ENCODE measurements around the gene NOS1AP.

The NOS1AP gene

GRCh38 chr1:162195567-162195966 lies 126.1 kb downstream of the NOS1AP start:
- Histone ChIP-seq H3K27ac (ENCODE audit: low read depth, low read length) (no peak overlapping the region), H3K27me3 (ENCODE audit: control insufficient read depth, low read length) (peaks cover 8% of the 10 kb centered on the region), H3K9me3 (ENCODE audit: control insufficient read depth, insufficient read depth, low read length) (no peaks in the 10 kb centered on the region), H3K4me1 (ENCODE audit: control insufficient read depth, low read length) (no peaks in the 10 kb centered on the region), H3K4me3 (ENCODE audit: low read length) (no peak overlapping the region), H3K79me2 (ENCODE audit: control insufficient read depth, low read length) (no peaks in the 10 kb centered on the region), H4K20me1 (ENCODE audit: control insufficient read depth, insufficient read depth, low read depth, low read length) (no peaks in the 10 kb centered on the region), H3K36me3 (ENCODE audit: control insufficient read depth, low read length) (no peaks in the 10 kb centered on the region), H3K9me2 (replicated peaks; ENCODE audit: control insufficient read depth, low read length) (no peaks in the 10 kb centered on the region), H3F3A (ENCODE audit: control insufficient read depth, insufficient read depth) (no peaks in the 10 kb centered on the region), H3K4me2 (ENCODE audit: low read length) (no peak overlapping the region)
- TF ChIP-seq CTCF (IDR thresholded peaks at IDR 0.05; ENCODE audit: low read depth, low read length, poor library complexity, severe bottlenecking) (no peak), EZH2phosphoT487 (IDR thresholded peaks at IDR 0.05; ENCODE audit: borderline replicate concordance, low read length) (no peak)

GRCh38 chr1:162196387-162196786 lies 126.9 kb downstream of the NOS1AP start:
- no peak for TF ChIP-seq EZH2phosphoT487 (IDR thresholded peaks at IDR 0.05; ENCODE audit: borderline replicate concordance, low read length)
- H3K9me3 ChIP-seq (ENCODE audit: control insufficient read depth, insufficient read depth, low read length), result no peaks in the 10 kb centered on the region
- H3K79me2 ChIP-seq (ENCODE audit: control insufficient read depth, low read length), result no peaks in the 10 kb centered on the region
- no peak overlapping the region for H3K4me2 ChIP-seq (ENCODE audit: low read length)
- no peak overlapping the region for H3K4me3 ChIP-seq (ENCODE audit: low read length)
- H3K27me3 ChIP-seq (ENCODE audit: control insufficient read depth, low read length), result peaks cover 5% of the 10 kb centered on the region; the same call in 1 of the 2 replicates
- no peaks in the 10 kb centered on the region for H3K9me2 ChIP-seq (replicated peaks; ENCODE audit: control insufficient read depth, low read length)
- H3F3A ChIP-seq (ENCODE audit: control insufficient read depth, insufficient read depth), result no peaks in the 10 kb centered on the region
- H4K20me1 ChIP-seq (ENCODE audit: control insufficient read depth, insufficient read depth, low read depth, low read length), result no peaks in the 10 kb centered on the region
- no peaks in the 10 kb centered on the region for H3K4me1 ChIP-seq (ENCODE audit: control insufficient read depth, low read length)
- H3K27ac ChIP-seq (ENCODE audit: low read depth, low read length), result no peak overlapping the region
- no peaks in the 10 kb centered on the region for H3K36me3 ChIP-seq (ENCODE audit: control insufficient read depth, low read length)

GRCh38 chr1:162197041-162197531 lies 127.6 kb downstream of the NOS1AP start:
- Histone ChIP-seq H3K4me3 (ENCODE audit: low read length) (no peak overlapping the region), H3K79me2 (ENCODE audit: control insufficient read depth, low read length) (no peaks in the 10 kb centered on the region), H3K36me3 (ENCODE audit: control insufficient read depth, low read length) (no peaks in the 10 kb centered on the region), H3K27ac (ENCODE audit: low read depth, low read length) (no peak overlapping the region), H3K9me2 (replicated peaks; ENCODE audit: control insufficient read depth, low read length) (no peaks in the 10 kb centered on the region), H3F3A (ENCODE audit: control insufficient read depth, insufficient read depth) (no peaks in the 10 kb centered on the region), H4K20me1 (ENCODE audit: control insufficient read depth, insufficient read depth, low read depth, low read length) (no peaks in the 10 kb centered on the region), H3K4me1 (ENCODE audit: control insufficient read depth, low read length) (no peaks in the 10 kb centered on the region), H3K27me3 (ENCODE audit: control insufficient read depth, low read length) (peaks cover 5% of the 10 kb centered on the region; the same call in 1 of the 2 replicates), H3K9me3 (ENCODE audit: control insufficient read depth, insufficient read depth, low read length) (no peaks in the 10 kb centered on the region), H3K4me2 (ENCODE audit: low read length) (no peak overlapping the region)
- TF ChIP-seq CTCF (IDR thresholded peaks at IDR 0.05; ENCODE audit: low read depth, low read length, poor library complexity, severe bottlenecking), result no peak
- TF ChIP-seq EZH2phosphoT487 (IDR thresholded peaks at IDR 0.05; ENCODE audit: borderline replicate concordance, low read length), result no peak

DNA sequence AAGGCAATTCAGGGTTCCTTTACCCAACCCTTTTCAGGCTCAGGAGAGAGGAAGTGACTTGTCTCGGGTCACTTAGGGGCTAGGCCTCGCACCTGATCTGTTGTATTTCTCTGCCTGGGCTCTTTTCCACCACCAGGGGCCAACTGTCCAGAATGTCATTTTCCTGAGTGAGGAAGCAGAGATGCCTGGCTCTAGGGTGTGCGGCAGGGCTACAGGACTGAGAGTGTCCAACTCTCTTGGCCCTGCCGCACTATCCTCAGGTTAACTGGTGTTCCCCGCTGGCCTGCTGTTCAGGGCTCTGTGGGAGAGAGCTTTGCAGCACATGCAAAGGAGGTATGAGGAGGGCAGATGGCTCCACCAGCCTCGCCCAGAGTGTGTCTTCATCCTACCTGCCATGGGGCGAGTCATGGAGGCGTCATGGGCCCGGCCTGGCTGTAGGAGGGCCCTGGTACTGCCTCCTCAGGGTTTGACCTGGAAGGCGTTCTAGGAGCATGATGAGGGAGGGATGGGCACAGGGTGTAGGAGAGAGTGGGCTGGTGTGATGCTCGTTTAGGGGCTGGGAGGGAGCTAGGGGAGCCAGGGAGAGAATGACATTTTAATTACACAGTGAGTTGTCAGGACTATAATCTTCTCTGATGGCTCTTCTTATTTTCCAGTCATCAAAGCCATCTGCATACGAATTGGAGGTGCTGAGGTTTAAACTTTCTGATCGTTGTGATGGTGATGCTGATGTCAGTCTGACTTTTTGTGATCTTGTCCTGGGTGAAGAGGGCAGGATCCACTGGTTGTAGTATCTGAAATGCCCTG lies 128.3 kb downstream of the NOS1AP start:
- Histone ChIP-seq H3K4me3 (ENCODE audit: low read length) (no peak overlapping the region), H3K27me3 (ENCODE audit: control insufficient read depth, low read length) (peaks cover 5% of the 10 kb centered on the region; the same call in 1 of the 2 replicates), H3F3A (ENCODE audit: control insufficient read depth, insufficient read depth) (no peaks in the 10 kb centered on the region), H3K79me2 (ENCODE audit: control insufficient read depth, low read length) (no peaks in the 10 kb centered on the region), H3K27ac (ENCODE audit: low read depth, low read length) (no peak overlapping the region), H3K36me3 (ENCODE audit: control insufficient read depth, low read length) (no peaks in the 10 kb centered on the region), H4K20me1 (ENCODE audit: control insufficient read depth, insufficient read depth, low read depth, low read length) (no peaks in the 10 kb centered on the region), H3K4me2 (ENCODE audit: low read length) (no peak overlapping the region), H3K4me1 (ENCODE audit: control insufficient read depth, low read length) (no peaks in the 10 kb centered on the region), H3K9me3 (ENCODE audit: control insufficient read depth, insufficient read depth, low read length) (no peaks in the 10 kb centered on the region), H3K9me2 (replicated peaks; ENCODE audit: control insufficient read depth, low read length) (no peaks in the 10 kb centered on the region)
- TF ChIP-seq CTCF (IDR thresholded peaks at IDR 0.05; ENCODE audit: low read depth, low read length, poor library complexity, severe bottlenecking), result no peak
- TF ChIP-seq EZH2phosphoT487 (IDR thresholded peaks at IDR 0.05; ENCODE audit: borderline replicate concordance, low read length), result no peak

Data from DOHH2 (cell line).